HepG2 (cell line): ENCODE data around the gene ERH. TPM values are rescaled to one million over a fixed set of nuclear protein-coding genes. Genes with fewer than 3 reads are reported as not detected.

Source experiments
- ATAC-seq: fragments of 200-7000 bp; cut with Tn5 transposase; 3 replicates; pipeline ENCODE4 v1.9.1; 2020; ENCODE audit warnings: mild to moderate bottlenecking, moderate library complexity
- BruUV-seq: library from RNA; stranded (reverse); fragments of 400-500 nt; replicated peaks from 2 replicates; lab custom pipeline; 2021; lab: Mats Ljungman, UMichigan
- CTCF ChIA-PET: fragments of 300-600 bp; formaldehyde crosslinking; extraction: SDS; loops from one replicate; lab custom pipeline; 2021; ENCODE audit warnings: low total read pairs, inconsistent platforms, low intra/inter-chr PET ratio; lab: Yijun Ruan, JAX
- POLR2A ChIA-PET: fragments of 350-600 bp; sonication (Branson Sonifier 250); formaldehyde crosslinking; loops from one replicate; lab custom pipeline; 2020; ENCODE audit warnings: antibody characterized with exemption, inconsistent platforms; lab: Yijun Ruan, JAX
- DNase-seq: peaks from one replicate; pipeline ENCODE4 v3.0.0-alpha.2; 2015; ENCODE audit warnings: low spot score
- FAIRE-seq: peaks from 3 replicates; lab custom pipeline; 2011; peaks lifted over from hg19 to GRCh38; lab: Jason Lieb, UNC
- H2AFZ ChIP-seq: one replicate; pipeline ENCODE4 v1.6.1; 2011; ENCODE audit warnings: low read length, inconsistent platforms
- H3K27ac ChIP-seq: fragments of 300-600 bp; 3 replicates; pipeline ENCODE4 v1.8.0; 2011; ENCODE audit warnings: mixed run types, mild to moderate bottlenecking, mixed read lengths, low read length, inconsistent platforms; ENCODE audit not compliant: insufficient read depth; ENCODE audit errors: extremely low read length
- H3K27me3 ChIP-seq, 2 experiments: fragments of 200-600 bp in 1 of 2; 2 replicates in 1 of 2; 3 replicates in 1 of 2; pipeline versions ENCODE4 v1.6.0 to v1.8.0; 2011; ENCODE audit warnings: low read length in 2 of 2, mild to moderate bottlenecking in 2 of 2, moderate library complexity in 2 of 2, inconsistent platforms in 1 of 2; ENCODE audit not compliant: insufficient read depth in 2 of 2, control insufficient read depth in 1 of 2
- H3K36me3 ChIP-seq, 2 experiments: fragments of 200-600 bp in 1 of 2; replicated peaks in 1 of 2; 2 replicates in 1 of 2; 3 replicates in 1 of 2; pipeline versions ENCODE4 v1.5.1 to v1.8.0; 2011; ENCODE audit warnings: low read length in 2 of 2, inconsistent platforms in 1 of 2; ENCODE audit not compliant: insufficient read depth in 2 of 2, control insufficient read depth in 1 of 2
- H3K4me1 ChIP-seq: 2 replicates; pipeline ENCODE4 v1.5.1; 2012; ENCODE audit warnings: low read length, inconsistent platforms; ENCODE audit not compliant: insufficient read depth
- H3K4me2 ChIP-seq: 2 replicates; pipeline ENCODE4 v1.6.0; 2011; ENCODE audit warnings: low read depth, low read length, inconsistent platforms
- H3K4me3 ChIP-seq, 3 experiments: fragments of 200-600 bp in 1 of 3; sonication (generic), shearing (Covaris generic) in 1 of 3; replicated peaks in 1 of 3; 2 replicates each; pipeline ENCODE4 v1.5.1; 2011 to 2016; ENCODE audit warnings: low read length in 3 of 3, inconsistent platforms in 2 of 3, low read depth in 2 of 3, mild to moderate bottlenecking in 2 of 3, control low read depth in 1 of 3, mixed read lengths in 1 of 3; ENCODE audit not compliant: insufficient read depth in 1 of 3
- H3K79me2 ChIP-seq: one replicate; pipeline ENCODE4 v1.6.1; 2011; ENCODE audit warnings: low read length, inconsistent platforms; ENCODE audit not compliant: insufficient read depth
- H3K9ac ChIP-seq: 2 replicates; pipeline ENCODE4 v1.6.0; 2011; ENCODE audit warnings: mild to moderate bottlenecking, low read depth, low read length, inconsistent platforms; ENCODE audit not compliant: insufficient read depth
- H3K9me3 ChIP-seq: 2 replicates; pipeline ENCODE4 v1.5.1; 2012; ENCODE audit warnings: mild to moderate bottlenecking, low read length
- H4K20me1 ChIP-seq: 2 replicates; pipeline ENCODE4 v1.6.0; 2011; ENCODE audit warnings: inconsistent platforms, mild to moderate bottlenecking, low read length, moderate library complexity; ENCODE audit not compliant: insufficient read depth
- BRCA1 ChIP-seq: sonication (generic); formaldehyde crosslinking; IDR thresholded peaks from 2 replicates; pipeline ENCODE4 v1.4.0; 2020; ENCODE audit warnings: missing genetic modification reagents
- CEBPB ChIP-seq: IDR thresholded peaks from 2 replicates; pipeline ENCODE4 v1.6.1; 2011; ENCODE audit warnings: low read depth, low read length, improper control_type of control experiment, borderline replicate concordance
- DPF2 ChIP-seq: sonication (generic); formaldehyde crosslinking; IDR thresholded peaks from 2 replicates; pipeline ENCODE4 v1.4.0; 2020; ENCODE audit warnings: mild to moderate bottlenecking, low read depth, missing genetic modification reagents, borderline replicate concordance
- ETV5 ChIP-seq: IDR thresholded peaks from 2 replicates; pipeline ENCODE4 v1.6.1; 2018; ENCODE audit warnings: missing biosample characterization, missing genetic modification reagents, inconsistent platforms, borderline replicate concordance
- ISL2 ChIP-seq: sonication (generic); formaldehyde crosslinking; IDR thresholded peaks from 2 replicates; pipeline ENCODE4 v1.5.0; 2020; ENCODE audit warnings: missing genetic modification reagents
- KDM5B ChIP-seq: sonication (generic); formaldehyde crosslinking; IDR thresholded peaks from 2 replicates; pipeline ENCODE4 v1.4.0; 2020; ENCODE audit warnings: missing genetic modification reagents, mild to moderate bottlenecking, borderline replicate concordance
- KLF13 ChIP-seq: sonication (generic); formaldehyde crosslinking; IDR thresholded peaks from 2 replicates; pipeline ENCODE4 v1.4.0; 2020; ENCODE audit warnings: mild to moderate bottlenecking, missing genetic modification reagents
- KLF16 ChIP-seq, 2 experiments: sonication (generic) in 1 of 2; formaldehyde crosslinking in 1 of 2; IDR thresholded peaks; 2 replicates each; pipeline versions ENCODE4 v1.6.1 to v1.8.0; 2016 to 2023; ENCODE audit warnings: missing genetic modification reagents in 2 of 2, missing compliant biosample characterization in 1 of 2
- TCF12 ChIP-seq, 2 experiments: fragments of 450-650 bp in 1 of 2; sonication (generic) in 1 of 2; formaldehyde crosslinking in 1 of 2; IDR thresholded peaks; 2 replicates each; pipeline versions ENCODE4 v1.6.1 to v1.8.0; 2017 to 2022; ENCODE audit warnings: antibody characterized with exemption in 1 of 2, mild to moderate bottlenecking in 1 of 2, missing genetic modification reagents in 1 of 2, moderate library complexity in 1 of 2
- ZFP82 ChIP-seq: sonication (generic); formaldehyde crosslinking; IDR thresholded peaks from 2 replicates; pipeline ENCODE4 v1.5.1; 2020; ENCODE audit warnings: mild to moderate bottlenecking, missing genetic modification reagents, borderline replicate concordance
- ZNF232 ChIP-seq: sonication (generic); formaldehyde crosslinking; IDR thresholded peaks from 2 replicates; pipeline ENCODE4 v1.4.0; 2020; ENCODE audit warnings: missing genetic modification reagents, borderline replicate concordance
- ZNF747 ChIP-seq: sonication (generic); formaldehyde crosslinking; IDR thresholded peaks from 2 replicates; pipeline ENCODE4 v1.8.1; 2023; ENCODE audit warnings: missing genetic modification reagents, mild to moderate bottlenecking, borderline replicate concordance
- ZNF790 ChIP-seq: sonication (generic); formaldehyde crosslinking; IDR thresholded peaks from 2 replicates; pipeline ENCODE4 v1.8.0; 2022; ENCODE audit warnings: missing genetic modification reagents, mild to moderate bottlenecking, borderline replicate concordance
- ZNF878 ChIP-seq: sonication (generic); formaldehyde crosslinking; IDR thresholded peaks from 2 replicates; pipeline ENCODE4 v1.8.1; 2023; ENCODE audit warnings: mild to moderate bottlenecking, missing genetic modification reagents, moderate library complexity
- WGBS: methylation state at CpG from one replicate; pipeline ENCODE4 v1.1.6; 2017; ENCODE audit warnings: low lambda C conversion rate; 5-methylcytosine and 5-hydroxymethylcytosine counted together
- in situ Hi-C: cut with HindIII; loops from 2 replicates; pipeline ENCODE4 v1.10.0; 2017; ENCODE audit warnings: low pct_unique_long_range_greater_than_20kb; ENCODE audit not compliant: extremely low pct_ligation_motif_present
- intact Hi-C: fragments of 100-400 bp; cut with micrococcal nuclease; formaldehyde crosslinking; loops from one replicate; pipeline ENCODE4 v1.10.0; 2022; ENCODE audit not compliant: unreplicated experiment
- polyA plus RNA-seq, 8 experiments: library from polyadenylated mRNA; depleted of rRNA in 3 of 8; stranded (reverse) in 7 of 8; unstranded in 1 of 8; fragments of >200 nt; fragmentation: Illumina TruSeq in 4 of 8; extraction: Trizol in 4 of 8; gene quantifications; 2 replicates each; pipeline versions ENCODE4 v1.2.1 to v1.2.3, GENCODE V29; 2011 to 2016; ENCODE audit warnings: low read depth in 4 of 8, missing spikeins in 1 of 8, mixed read lengths in 1 of 8; ENCODE audit not compliant: insufficient read depth in 1 of 8
- total RNA-seq, 5 experiments: library from RNA; depleted of rRNA; stranded (reverse); fragments of >200 nt; fragmentation: Illumina TruSeq; extraction: Trizol; gene quantifications; 2 replicates each; pipeline ENCODE4 v1.2.3, GENCODE V29; 2016; ENCODE audit warnings: low read depth in 1 of 5
- TF ChIP-seq, protein P1 (sequence below): sonication (generic); formaldehyde crosslinking; IDR thresholded peaks from 2 replicates; pipeline ENCODE4 v1.9.0; 2021; ENCODE audit warnings: missing genetic modification reagents, borderline replicate concordance
- TF ChIP-seq, protein P2 (sequence below): sonication (generic); formaldehyde crosslinking; IDR thresholded peaks from 2 replicates; pipeline ENCODE4 v1.8.1; 2023; ENCODE audit warnings: mild to moderate bottlenecking, moderate library complexity, missing genetic modification reagents
- TF ChIP-seq, protein P3 (sequence below): sonication (generic); formaldehyde crosslinking; IDR thresholded peaks from 2 replicates; pipeline ENCODE4 v1.8.1; 2023; ENCODE audit warnings: missing genetic modification reagents, mild to moderate bottlenecking, borderline replicate concordance
- TF ChIP-seq, protein P4 (sequence below): sonication (generic); formaldehyde crosslinking; IDR thresholded peaks from 2 replicates; pipeline ENCODE4 v1.8.0; 2022; ENCODE audit warnings: mild to moderate bottlenecking, missing genetic modification reagents; ENCODE audit not compliant: insufficient replicate concordance

Gene ERH
- total and polyA plus RNA-seq, 2 of the 13 experiments (the other 11 are each of a cell fraction or from before 2014, with no cell fraction given) = 105 to 341 TPM

DNA sequence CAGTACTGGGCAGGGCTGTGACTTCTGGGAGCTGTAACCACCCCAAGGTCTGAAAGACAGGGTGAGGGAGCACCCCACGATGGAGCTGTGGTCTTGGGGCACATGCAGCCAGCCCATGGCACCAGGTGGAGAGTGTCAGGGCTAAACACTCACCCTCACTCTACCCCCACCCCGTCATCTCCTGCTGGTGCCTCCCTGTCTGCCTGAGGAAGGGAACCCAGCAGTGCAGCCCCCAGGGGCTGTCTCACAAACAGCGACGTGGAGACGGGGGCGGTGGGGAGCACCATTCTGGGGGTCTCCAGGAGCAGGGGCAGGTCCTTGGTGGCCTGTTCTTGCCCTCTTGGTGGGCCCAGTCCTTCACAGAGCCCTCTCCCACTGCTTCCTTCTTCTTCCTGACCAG is 63.5 kb downstream of the ERH start:
- Histone ChIP-seq H3K4me3 (no peak overlapping the region), H3K4me1 (no peaks in the 10 kb centered on the region), H3K27ac (no peak overlapping the region), H3K9me3 (no peaks in the 10 kb centered on the region), H3K9ac (no peak overlapping the region), H3K79me2 (no peaks in the 10 kb centered on the region), H3K27me3 (peaks cover 0 to 7% of the 10 kb centered on the region in 2 experiments; a peak in 1 of 5 replicates), H3K4me2 (no peak overlapping the region), H4K20me1 (no peaks in the 10 kb centered on the region), H2AFZ (no peak overlapping the region), H3K36me3 (no peaks in the 10 kb centered on the region)
- WGBS = 10% methylated on average over 2 of the region's 6 CpGs
- ChIA-PET CTCF (no interaction called here), POLR2A (no interaction called here)
- TF ChIP-seq CEBPB (no peak), ISL2 (CRISPR knock-in tag) (no peak), KLF13 (CRISPR knock-in tag) (no peak), ZFP82 (CRISPR knock-in tag) (no peak), DPF2 (CRISPR knock-in tag) (no peak), TCF12 (IDR thresholded peaks at IDR 0.05) (no peak), TCF12 (CRISPR knock-in tag; IDR thresholded peaks at IDR 0.05) (no peak), ETV5 (CRISPR knock-in tag) (no peak), ZNF790 (CRISPR knock-in tag) (no peak), KLF16 (CRISPR knock-in tag; IDR thresholded peaks at IDR 0.05) (no peak), ZNF878 (CRISPR knock-in tag) (no peak), ZNF232 (CRISPR knock-in tag) (no peak), BRCA1 (no peak), ZNF747 (CRISPR knock-in tag) (no peak), KDM5B (CRISPR knock-in tag) (no peak)
- TF ChIP-seq, protein P1, sequence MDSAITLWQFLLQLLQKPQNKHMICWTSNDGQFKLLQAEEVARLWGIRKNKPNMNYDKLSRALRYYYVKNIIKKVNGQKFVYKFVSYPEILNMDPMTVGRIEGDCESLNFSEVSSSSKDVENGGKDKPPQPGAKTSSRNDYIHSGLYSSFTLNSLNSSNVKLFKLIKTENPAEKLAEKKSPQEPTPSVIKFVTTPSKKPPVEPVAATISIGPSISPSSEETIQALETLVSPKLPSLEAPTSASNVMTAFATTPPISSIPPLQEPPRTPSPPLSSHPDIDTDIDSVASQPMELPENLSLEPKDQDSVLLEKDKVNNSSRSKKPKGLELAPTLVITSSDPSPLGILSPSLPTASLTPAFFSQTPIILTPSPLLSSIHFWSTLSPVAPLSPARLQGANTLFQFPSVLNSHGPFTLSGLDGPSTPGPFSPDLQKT (CRISPR knock-in tag) = no peak
- TF ChIP-seq, protein P2, sequence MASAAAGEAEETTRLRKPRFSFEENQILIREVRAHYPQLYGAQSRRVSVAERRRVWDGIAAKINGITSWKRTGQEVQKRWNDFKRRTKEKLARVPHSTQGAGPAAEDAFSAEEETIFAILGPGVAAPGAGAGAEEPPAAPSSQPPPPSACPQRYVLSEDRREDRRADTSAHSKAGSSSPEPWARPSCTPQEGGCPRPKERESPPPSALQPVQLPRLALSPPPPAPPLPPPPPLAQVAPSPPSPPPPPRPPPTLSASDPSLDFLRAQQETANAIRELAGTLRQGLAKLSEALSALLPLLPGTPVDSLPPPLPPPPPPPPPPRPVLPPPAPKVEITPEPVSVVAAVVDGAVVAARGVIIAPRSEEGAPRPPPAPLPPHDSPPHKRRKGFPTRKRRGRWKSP (CRISPR knock-in tag) = no peak
- TF ChIP-seq, protein P3, sequence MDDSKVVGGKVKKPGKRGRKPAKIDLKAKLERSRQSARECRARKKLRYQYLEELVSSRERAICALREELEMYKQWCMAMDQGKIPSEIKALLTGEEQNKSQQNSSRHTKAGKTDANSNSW (CRISPR knock-in tag) = no peak
- TF ChIP-seq, protein P4, sequence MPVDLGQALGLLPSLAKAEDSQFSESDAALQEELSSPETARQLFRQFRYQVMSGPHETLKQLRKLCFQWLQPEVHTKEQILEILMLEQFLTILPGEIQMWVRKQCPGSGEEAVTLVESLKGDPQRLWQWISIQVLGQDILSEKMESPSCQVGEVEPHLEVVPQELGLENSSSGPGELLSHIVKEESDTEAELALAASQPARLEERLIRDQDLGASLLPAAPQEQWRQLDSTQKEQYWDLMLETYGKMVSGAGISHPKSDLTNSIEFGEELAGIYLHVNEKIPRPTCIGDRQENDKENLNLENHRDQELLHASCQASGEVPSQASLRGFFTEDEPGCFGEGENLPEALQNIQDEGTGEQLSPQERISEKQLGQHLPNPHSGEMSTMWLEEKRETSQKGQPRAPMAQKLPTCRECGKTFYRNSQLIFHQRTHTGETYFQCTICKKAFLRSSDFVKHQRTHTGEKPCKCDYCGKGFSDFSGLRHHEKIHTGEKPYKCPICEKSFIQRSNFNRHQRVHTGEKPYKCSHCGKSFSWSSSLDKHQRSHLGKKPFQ (CRISPR knock-in tag) = no peak
- BruUV-seq = no TSS peak
- in situ Hi-C loops = no loop called here
- ATAC-seq = no peak
- intact Hi-C loops = no loop called here
- DNase-seq = no peak
- FAIRE-seq = no peak
